SKM-1 (cell line): Measurements from ENCODE around the gene DOP1B.

Source experiments
- DNase-seq: peaks from one replicate; lab custom pipeline; 2025; ENCODE audit not compliant: unreplicated experiment; lab: John Stamatoyannopoulos, UW

DOP1B gene

GRCh38 chr21:36200081-36200561, 43.5 kb downstream of the DOP1B start:
- DNase-seq = no peak

GRCh38 chr21:36202726-36203602, 46.3 kb downstream of the DOP1B start:
- DNase-seq = no peak

GRCh38 chr21:36203603-36203889, 46.9 kb downstream of the DOP1B start:
- DNase-seq = no peak

- DNase-seq = no peak
Observed at GRCh38 chr21:36204980-36205379, 48.4 kb downstream of the DOP1B start.

- no peak for DNase-seq
Observed at GRCh38 chr21:36205962-36206361, 49.3 kb downstream of the DOP1B start.
